ENCODE data around the gene RIF1.

Gene RIF1

DNA sequence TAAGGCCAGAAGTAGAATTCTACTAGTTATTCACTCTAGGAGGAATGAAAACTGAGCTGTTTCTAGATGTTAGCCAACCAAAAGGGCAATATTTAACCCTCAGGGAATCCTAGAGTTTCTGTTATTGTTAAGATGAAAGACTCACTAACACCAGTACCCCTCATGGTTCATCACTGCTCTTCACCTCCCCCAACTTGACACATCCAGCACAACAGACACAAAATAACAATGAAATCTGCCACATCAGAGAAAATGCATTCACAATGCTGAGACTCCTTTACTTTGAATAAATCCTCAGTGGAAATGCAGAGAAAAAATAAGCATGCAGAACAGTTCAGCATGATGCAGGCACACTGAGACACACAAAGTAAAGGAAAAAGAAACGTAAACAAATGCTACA lies 111.3 kb downstream of the RIF1 start:
- no peak for DNase-seq

DNA sequence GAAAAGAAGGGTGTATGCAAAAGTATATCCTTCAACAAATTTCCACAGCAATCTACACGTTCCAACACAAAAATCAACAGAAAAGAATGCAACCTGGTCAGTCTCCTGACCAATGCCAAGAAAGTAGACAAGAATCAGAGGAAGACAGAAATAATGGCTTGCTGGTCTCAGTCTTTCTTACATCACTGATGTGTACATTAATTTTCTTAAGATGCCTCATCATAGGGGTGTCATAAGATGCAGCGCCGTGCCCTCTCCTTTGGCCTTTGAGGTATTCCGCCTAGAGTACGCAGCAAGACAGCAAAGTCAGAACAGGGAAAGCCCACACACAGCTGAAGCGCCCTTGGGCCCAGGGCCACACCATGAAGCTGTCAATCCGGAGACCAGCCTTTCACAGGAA lies 112.9 kb downstream of the RIF1 start:
- no peak for DNase-seq

DNA sequence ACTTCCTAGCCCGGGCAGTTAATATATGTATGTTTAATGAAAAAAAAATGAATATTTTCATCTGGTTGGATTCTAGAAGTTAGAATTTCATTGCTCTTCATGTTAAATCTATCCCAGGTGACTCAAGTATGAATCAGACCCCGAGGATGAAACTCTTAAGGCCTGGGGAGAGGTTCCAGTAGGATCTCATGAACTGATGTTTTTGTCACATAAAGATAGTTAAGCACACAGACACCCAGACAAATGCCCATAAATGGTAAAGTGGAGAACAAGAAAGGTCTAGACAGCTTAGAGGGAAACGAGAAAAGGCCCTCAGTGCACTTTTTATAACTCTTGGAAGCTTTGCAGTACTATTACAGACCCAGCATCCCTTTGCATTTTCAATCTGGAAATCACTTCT lies 114.1 kb downstream of the RIF1 start:
- no peak for DNase-seq

DNA sequence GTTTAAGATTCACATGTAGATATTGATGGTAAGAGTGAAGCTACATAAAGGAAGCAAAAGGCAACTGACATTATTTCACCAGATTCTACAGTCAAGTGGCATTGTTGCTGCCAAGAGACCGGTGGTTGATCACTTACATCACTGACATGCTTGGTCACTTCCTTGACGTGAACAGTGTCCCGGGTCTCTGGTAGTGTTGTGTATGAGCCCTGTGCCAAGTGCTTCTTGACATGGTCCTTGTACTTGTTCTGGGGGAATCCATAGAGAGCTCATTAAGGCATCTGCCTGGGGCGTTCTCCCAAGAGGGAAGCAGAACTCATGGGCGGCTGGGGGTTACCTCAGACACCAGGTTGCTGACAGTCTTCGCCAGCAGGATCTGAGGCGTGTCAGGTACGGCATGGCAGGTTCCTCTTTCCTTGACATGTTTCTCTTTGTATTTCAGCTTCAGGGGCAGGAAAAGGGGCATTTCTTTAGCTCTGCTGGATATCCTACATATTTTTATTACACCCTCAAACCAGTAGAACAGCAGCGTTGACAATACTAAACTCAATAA lies 116.2 kb downstream of the RIF1 start:
- no peak for DNase-seq

DNA sequence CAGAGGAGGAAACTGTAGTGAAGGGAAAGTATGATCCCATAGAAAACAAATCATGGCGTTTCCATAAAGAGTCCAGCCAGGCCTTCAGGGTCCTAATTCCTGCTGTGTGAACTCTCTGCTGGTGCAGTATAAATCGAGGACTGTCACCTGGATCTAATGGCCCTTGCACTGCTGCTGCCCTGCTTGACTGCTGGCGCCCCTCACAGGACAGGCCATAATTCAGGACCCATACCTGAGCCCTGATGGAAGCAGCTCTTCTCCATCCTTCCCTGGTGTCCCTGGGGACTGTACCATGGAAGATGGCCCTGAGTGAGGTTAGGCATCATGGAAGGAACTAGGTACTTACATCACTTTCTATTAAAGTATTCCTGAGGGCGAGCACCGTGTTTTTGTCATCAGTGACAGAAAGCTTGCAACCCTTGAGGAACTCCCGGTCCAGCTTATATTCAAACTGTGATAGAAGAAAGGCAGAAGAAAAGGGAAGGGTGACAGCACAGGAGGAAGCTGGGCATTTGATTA lies 116.9 kb downstream of the RIF1 start:
- no peak for DNase-seq
